NCI-H1105 (cell line): Measurements from ENCODE around the gene NPAS3.

Experiments used
- DNase-seq: peaks from one replicate; lab custom pipeline; 2025; lab: John Stamatoyannopoulos, UW

The NPAS3 gene

DNA sequence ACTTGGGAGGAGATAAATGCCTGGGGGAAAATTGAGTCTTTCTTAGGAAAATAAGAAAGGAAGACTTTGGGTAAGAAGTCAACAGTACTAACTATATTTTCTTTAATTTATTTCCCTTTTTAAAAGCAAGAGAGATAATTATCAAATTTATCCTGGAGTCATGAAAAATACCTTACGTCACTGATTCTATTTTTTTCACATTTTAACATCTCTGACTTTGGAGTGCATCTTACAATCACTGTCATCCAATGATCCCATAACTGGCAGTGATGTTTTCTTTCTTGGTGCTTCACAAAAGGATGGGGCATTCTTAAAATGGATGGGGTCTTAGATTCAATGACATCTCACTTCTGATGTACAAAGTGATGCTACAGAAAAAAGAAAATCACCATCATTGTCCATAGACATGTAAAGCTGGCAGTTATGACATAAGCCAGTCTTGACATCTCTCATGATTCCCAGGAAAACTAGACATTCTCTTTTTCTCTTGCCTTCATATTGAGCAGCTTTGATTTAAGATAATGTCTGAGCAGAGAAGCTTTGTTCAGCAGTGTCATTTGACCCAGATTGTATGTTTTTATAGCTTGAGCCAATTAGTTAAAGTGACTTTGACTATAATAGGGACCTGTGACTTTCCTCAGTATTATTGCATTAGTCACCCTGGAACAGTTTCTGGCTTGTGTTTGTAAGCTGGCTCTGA is 776.0 kb downstream of the NPAS3 start:
- DNase-seq, result no peak

DNA sequence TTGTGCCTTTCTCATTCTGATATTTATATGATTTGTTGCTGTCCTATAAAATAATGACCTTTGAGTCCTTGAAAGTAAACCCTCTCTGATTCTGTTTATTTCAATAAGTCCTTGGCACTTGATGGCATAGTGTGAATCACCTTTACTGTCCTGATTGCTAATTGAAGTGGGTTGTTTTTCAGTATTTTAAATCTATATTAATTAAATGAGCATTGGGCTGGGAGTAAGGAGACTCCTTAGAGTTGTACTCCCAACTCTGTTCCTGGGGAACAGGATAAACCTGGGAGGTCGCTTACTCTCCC is 776.5 kb downstream of the NPAS3 start:
- DNase-seq, result no peak

DNA sequence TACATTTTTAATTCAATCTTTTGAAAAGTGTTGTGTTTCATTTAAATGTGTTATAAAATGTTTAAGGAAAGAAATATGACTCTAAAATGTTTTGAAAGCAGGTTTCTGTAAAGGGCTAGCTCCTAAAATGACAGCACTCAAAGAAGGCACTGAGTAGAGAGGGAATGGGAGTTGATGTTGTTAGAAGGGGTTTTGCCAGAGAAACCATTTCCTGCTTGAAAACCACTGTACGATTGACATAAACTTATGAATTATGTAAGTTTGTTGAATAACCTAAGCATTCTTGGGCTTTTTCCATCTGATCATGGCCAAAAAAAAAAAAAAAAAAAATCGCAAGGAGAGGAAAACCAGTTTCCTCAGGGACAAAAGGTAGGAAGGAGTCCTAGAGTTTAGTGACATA is 778.2 kb downstream of the NPAS3 start:
- DNase-seq, result no peak

DNA sequence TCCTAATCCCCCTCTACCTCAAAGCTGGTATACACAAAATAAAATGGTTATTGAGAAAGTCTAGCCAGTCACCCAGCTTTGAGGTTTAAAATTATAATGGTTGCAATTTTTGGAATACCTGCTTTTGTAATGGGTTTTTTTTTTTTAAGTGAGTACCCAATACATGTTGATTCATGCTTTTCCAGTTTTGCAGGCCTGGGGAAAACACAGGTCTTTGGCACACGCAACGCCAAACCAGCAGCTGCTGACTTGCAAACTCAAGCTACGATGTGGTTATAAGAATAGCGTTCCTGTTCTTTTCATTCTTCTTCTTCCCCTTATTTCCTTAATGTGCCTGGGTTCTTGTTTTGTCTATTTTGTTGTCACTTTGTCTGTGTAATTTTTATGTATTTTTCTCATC is 779.2 kb downstream of the NPAS3 start:
- DNase-seq, result no peak

DNA sequence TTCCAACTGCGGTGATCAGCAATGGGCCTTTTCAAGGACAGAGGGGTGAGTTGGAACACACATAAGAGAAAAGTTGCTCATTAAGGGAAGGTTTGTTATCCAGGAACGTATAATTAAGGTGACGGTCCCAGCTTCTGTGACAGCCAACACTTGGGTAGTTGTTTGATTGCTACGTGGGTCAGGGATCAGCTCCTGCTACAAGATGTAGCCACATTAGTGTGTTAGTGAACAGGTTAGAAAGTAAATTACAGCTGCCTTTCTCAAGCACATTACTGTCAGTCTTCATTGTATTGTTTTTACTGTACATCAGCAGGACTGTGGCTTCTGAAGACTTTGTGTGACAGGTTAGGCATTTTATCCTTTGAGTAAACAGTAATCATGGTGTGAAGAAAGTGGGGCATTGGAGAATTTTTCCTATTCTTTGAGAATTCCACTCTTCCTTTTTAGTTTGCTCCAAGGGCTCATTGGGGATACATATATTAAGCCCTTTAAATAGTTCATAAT is 781.7 kb downstream of the NPAS3 start:
- DNase-seq, result no peak

DNA sequence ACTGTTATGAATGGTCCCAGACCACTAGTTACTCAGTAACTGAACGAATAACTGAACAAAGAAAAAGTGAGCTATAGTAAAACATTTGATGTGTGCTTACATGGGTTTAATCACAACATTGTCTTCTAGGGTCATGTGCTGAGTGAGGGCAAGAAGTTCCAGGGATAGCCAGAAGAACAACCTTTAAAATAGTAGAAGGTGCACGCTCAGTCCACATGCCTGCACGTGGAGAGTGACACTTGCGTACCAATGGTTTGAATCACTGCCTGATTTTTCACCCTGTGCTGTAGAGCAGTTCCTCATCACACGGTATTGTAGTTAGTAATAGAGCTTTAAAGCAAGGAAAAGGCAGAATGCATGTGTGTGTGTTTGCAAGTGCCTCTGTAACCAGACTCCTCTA is 788.0 kb downstream of the NPAS3 start:
- DNase-seq, result no peak

DNA sequence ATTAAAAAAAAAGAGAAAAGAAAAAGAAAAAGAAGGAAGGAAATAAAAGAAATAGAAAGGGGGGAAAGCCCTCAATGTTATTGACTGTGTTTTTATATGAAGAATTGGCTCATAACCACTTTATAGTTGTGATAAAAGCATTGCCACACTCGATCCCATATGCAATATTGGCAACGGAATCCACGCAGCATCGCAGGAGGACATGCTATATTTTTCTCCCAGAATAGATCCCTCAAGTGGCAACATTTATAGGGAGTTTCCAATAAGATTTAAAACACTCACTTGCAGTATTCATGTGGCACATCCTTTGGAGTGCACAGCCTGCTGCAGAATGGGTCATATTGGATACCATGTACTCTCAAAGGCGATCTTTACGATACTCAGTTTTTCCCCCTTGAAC is 788.9 kb downstream of the NPAS3 start:
- no peak for DNase-seq

DNA sequence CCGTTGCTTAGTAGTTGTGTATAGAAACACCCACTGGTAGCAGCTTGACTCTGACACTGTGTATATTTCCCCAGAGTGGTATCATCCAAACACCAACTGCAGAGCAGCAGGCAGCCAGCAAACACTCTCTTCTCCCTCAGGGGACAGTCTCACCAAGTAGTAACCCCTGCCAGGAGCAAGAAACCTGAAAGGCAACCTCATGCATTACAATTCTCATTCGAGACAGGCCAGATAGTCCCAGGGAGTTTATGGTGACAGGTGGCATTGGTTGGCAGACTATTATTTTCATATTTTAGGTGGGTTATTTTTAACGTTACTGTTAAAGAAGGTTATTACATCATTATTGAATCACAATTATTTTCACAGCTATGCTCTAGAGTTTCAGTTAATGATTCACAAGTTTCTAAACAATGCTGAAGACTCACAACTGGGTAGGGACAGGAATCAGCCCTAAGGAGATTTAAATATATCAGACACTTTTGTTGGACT is 789.4 kb downstream of the NPAS3 start:
- no peak for DNase-seq

DNA sequence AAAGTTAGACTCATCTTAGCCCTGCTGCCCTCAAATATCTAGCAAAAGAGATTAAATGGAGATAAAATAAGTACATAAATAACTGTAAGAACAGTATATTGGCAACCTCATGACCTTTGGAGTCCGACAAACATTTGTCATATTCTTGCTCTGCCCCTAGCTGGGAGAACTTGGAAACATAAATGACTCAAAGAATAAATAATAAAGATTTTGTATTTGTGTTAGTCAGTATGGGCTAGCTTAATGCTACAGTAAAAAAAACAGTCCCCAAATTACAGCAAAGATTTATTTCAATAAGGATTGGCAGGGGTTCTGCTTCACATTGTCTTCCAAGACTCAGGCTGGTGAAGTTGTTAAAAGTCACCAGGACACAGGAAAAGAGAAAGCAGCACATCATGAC is 791.5 kb downstream of the NPAS3 start:
- no peak for DNase-seq

DNA sequence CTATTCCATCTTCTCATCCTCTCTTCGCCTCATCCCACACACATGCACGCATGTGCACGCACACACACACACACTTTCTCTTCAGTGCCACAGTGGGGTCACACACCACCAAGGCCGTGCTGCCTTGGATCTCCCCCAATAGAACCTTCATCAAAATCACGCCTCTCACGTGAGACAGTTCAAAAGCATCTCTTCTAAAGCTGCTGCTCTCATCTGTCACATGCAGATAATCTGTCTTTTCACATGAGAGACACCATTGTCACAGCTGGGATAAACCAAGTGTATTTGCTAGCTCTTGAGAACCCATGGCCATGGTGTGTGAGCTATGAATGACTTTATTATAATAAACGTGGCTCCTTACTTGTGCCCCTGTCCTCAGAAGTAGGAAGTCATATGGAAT is 793.5 kb downstream of the NPAS3 start:
- DNase-seq, result no peak

DNA sequence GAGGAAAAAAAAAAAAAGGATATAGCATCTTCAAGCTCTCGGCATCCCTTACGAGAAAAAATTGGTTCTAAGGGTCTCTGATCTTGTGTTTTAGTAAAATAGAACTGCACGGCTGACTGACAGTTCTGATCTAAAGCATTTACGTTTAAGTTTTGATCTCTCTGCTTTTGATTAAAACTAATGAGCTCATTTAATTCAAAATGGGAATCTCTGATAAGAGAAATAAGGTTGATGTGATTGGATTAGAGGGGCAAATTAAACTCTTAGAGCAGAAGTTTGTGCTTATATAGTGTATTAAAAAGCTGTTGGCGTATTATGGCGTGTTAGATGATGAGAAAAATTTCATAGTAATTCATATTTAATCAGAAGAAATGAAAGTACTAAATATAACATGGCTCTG is 794.6 kb downstream of the NPAS3 start:
- no peak for DNase-seq

DNA sequence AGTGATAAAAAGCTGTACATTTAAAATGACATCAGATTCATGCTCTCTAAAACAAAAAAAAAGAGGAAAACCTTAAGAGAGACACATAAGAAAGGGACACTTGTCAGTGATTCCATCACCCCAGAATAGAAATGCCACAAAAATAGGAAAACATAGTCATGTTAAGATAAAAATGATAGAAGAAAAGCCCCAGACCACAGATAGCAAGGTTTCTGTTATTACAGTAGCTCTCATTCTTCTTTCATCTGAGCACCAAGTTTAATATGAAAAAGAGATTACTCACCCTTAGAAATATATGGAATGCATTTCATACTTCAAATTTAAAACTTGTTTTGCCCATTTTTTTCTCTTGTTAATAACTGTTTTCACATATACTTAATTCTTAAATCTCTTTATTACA is 795.0 kb downstream of the NPAS3 start:
- DNase-seq, result no peak

DNA sequence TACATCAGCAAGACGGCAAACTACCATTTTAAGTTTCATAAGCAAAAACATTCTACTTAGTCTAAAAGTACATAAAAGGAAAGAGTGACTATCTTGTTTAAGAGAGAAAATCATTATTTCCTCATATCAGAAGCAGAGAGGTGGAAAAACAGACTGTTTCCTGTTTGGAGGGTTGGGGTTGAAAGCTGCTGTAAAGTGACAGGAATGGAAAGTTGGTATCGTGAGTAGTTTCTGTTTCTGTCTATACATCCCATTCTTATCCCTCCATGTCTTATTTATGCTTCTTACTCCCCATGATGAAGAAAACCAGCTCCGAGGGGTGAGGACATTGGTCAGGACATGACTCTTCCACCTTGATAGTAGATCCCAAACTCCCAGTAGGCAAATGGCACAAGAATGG is 795.7 kb downstream of the NPAS3 start:
- DNase-seq, result no peak

DNA sequence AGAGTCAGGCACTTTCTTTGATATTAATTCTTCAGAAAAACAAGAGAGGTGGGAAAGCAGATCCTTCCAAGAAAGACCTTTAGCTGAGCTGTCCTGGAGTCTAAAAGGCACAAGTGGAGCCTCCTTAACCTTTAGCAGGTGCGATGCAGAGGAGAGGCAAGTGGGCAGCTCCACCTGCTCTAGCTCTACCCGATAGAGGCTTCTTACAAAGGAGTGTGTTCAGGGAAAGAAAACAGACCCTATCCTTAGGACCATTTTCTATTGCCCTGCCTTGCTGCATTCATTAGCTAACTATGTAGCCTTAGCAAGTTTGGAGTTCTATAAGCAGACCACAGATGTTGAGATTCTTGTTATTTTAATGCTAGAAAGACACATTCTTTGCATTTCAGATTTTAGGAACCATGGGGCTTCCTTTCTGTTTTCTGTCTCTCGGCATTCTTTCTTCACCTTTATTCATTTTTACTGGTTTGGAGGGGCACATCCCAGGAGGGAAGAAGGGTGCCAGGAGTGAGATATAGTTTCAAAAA is 797.7 kb downstream of the NPAS3 start:
- no peak for DNase-seq

DNA sequence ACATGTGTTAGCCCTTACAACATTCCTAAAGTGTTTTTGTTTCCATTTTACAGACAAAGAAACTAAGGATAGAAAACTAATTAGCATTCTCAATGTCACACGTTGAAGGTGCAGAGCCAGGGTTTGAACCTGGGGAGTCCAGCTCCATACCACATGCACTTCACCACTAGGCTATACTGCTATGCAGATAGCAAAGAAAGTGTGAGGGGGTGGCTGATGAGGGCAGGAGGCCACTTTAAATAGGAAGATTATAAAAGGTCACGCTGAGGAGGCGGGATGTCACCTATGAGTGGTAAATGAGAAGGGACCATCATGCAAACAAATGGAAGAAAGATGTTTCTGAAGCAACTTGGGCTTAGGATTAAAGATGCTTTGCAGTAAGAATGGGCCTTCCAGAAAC is 798.3 kb downstream of the NPAS3 start:
- DNase-seq, result no peak

DNA sequence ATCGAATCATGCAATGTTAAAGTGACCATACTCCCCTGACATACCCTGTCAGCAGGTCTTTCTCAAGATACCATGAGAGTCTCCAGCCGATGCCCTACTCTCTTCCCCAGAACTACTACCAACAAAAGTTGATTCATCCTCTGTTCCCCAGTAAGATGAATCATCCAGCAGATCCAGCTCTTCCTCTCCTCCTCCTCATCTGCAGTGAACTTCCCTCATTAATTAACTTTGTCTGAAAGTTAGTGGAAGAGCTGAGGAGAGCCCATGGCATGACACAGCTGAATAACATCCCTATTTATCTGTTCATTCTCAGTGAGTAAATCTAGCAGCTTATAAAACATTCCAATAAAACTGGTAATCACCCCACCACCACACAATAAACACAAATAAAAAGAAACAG is 798.8 kb downstream of the NPAS3 start:
- DNase-seq, result no peak

DNA sequence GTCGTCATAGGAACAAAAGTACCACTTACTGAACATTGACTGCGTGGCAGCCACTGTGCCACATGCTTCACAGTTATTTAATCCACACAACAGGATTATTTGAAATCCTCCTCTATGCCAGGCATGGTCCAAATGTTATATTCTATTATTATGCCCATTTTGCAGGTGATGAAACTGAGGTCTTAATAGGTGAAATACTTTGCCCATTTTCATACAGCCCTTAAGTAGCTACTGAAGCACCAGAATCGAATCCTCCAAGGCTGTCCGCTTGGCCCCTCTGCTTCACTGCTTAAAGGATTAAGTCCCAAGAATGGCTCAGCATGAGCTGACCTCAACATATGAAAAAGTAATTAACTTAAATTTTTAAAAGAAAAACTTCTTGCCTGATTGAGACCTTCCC is 799.4 kb downstream of the NPAS3 start:
- DNase-seq, result no peak

DNA sequence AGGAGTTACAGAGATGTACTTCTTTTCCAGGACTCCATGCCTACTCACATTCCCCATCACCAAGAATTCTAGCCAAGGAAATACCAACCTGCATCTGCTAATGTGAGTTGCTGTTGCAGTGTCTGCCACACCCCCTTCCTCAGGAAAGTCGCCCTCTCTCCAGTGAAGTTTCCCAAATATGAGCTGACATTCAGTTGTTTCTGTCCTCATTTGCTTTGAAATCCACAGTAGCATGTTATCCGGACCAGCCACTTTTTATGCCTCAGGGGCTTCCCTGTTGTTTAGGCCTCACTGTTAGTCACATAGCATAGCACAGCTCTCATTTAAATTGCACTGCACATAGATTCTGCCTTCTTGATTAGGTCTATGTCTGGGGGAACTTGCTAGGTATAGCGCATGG is 799.8 kb downstream of the NPAS3 start:
- DNase-seq, result no peak

DNA sequence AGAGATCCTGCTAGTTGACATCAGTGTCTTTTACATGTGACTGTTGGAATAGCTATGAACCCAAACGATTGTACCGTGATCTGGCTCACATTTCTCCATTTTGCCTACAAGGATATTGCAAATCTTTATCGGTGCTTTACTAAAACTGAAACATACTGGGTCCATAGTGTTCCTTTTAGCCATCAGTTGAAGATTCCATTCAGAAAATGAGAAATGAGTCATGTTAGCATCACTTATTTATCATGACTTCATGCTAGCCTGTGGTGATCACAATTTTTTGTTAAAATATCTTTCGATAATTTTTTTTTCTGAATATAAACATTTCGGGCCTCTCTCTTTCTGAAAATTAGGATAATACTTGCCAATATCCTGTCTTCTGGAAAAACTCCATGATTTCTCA is 801.9 kb downstream of the NPAS3 start:
- no peak for DNase-seq

DNA sequence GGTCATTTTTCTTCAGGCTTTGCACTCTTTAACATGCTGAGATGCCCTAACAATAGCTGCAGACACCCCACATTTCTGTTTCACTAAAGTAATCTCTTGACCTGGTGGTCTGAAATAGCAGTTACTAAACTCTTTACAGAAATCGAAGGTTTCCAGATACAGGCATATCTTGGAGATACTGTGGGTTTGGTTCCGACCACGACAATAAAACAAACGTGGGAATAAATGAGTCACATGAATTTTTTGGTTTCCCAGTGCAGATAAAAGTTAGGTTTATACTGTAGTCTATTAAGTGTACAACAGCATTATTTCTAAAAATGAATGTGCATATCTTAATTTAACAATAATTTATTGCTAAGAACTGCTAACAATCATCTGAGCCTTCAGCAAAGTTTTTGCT is 803.5 kb downstream of the NPAS3 start:
- no peak for DNase-seq

DNA sequence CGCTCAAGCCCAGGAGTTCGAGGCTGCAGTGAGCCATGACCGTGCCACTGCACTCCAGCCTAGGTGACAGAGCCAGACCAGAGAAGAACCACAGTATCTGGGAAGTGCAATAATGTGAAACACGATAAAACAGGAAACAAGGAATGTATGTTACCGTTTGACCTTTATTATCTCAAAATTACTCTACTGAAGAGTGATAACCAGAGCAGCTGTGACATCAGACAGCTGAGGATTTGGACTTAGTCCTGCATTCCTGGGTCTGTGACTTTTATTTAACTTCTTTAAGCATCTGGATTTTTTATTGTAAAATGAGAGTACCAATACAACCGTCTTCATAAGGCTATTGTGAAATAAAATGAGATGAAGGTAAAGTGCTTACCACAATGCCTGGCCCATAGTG is 806.5 kb downstream of the NPAS3 start:
- DNase-seq, result no peak

DNA sequence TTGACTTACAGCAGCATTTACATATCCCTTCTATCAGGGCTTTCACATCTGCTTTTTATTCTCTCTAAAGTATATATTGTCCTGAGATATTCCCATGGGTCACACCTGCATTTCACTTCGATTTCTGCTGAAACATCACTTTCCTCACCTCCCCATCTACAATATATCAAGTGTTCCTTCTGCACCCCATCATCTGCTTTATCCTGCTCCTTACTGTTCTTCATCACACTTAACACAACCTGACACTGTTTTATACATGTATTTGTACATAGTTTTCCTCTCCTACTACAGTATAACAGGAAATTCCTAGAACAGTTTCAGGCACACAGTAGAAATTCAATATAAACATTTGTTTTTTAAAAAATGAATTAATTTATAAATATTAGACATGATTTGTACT is 809.1 kb downstream of the NPAS3 start:
- no peak for DNase-seq

DNA sequence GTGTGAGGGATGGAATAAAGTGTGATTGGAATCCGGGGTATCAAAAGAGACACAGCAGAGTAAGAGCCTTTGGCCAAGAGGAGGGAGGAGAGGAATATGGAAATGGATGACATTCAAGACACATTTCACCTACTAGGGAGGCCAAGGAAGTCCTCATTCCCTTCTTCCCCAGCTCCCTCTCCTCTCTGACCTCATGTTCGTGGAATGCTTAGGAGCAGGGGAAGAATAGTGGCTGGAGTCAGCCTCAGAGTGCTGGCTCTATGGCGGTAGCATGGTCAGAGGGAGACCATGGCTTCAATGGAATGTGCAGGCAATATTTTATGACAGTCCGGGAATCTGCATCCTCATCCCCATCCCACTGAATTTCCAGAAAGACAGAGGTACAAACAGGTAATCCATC is 815.6 kb downstream of the NPAS3 start:
- no peak for DNase-seq

DNA sequence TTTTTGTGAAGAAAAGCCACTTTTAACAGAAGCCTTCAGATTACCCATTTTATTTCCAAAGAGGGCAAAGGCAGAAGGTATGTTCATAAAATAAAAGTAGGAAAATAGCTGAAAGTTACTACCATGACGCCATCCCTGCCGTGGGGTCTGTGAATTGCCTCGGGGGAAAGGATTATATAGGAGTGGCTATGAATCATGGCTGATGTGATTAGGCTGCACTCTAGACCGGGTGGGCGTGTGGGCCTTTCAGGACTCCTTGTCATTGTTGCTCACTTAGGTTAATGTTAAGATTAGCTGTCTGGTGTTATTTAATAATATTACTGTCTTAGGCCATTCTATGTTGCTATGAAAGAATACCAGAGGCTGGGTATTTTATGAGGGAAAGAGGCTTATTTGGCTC is 816.7 kb downstream of the NPAS3 start:
- no peak for DNase-seq
